Measurements from ENCODE around the gene RPTOR. TPM values are rescaled to one million over a fixed set of nuclear protein-coding genes. Genes with fewer than 3 reads are reported as not detected.

Gene RPTOR
- total RNA-seq, 1 experiment from 2014 or later, result 25.1 TPM

DNA sequence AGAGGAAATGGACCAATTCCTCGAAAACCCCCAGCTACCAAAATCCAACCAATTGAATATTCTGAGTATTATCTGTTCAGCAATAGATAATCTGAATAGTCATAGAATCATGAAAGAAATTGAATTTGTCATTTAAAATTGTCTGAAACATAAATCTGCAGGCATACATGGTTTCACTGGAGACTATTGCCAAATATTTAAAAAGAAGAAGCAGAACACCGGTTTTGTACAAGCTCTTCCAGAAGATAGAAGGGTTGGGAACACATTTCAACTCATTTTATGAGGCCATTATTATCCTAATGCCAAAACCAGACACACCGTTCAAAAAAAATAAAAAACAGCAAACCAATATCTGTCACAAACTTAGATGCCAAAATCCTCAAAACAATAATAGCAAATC is 195.5 kb downstream of the RPTOR start:
- Mint-ChIP-seq H3K4me1 (peaks cover 6 to 8% of the 10 kb centered on the region in 2 experiments), H3K27me3 (ENCODE audit: low read depth) (peaks cover 3% of the 10 kb centered on the region), H3K27ac (no peak overlapping the region), H3K9me3 (peaks cover 9 to 17% of the 10 kb centered on the region in 2 experiments), H3K4me3 (no peak overlapping the region), H3K36me3 (ENCODE audit: insufficient read depth in 1 of 3, low read depth in 3 of 3) (peaks cover 29 to 36% (median 30%) of the 10 kb centered on the region in 3 experiments)
- no peak overlapping the region for H2BK120ac ChIP-seq (ENCODE audit: low read depth, low read length, poor library complexity, severe bottlenecking)
- no peak overlapping the region for H3K56ac ChIP-seq (ENCODE audit: insufficient read length, low read depth, low read length)
- no peak overlapping the region for H2BK12ac ChIP-seq (ENCODE audit: insufficient read length, low read depth, low read length)
- no peak overlapping the region for H3K4ac ChIP-seq (ENCODE audit: low read depth, low read length)
- no CpG with 5 or more reads among the region's 3 CpGs for WGBS (ENCODE audit: extremely low coverage, insufficient read length, low lambda C conversion rate)
- H3K79me2 ChIP-seq (ENCODE audit: insufficient read depth, low read length), result no peaks in the 10 kb centered on the region
- H2AK5ac ChIP-seq (ENCODE audit: insufficient read length, low read length), result no peak overlapping the region
- no peak overlapping the region for H2AFZ ChIP-seq (ENCODE audit: low read length)
- H3K9me3 ChIP-seq (ENCODE audit: control insufficient read depth, low read depth, low read length), result no peaks in the 10 kb centered on the region
- H4K8ac ChIP-seq (replicated peaks; ENCODE audit: insufficient read length, low read depth, low read length), result no peak overlapping the region
- no peak overlapping the region for H3K27ac ChIP-seq (ENCODE audit: insufficient read length, low read depth, low read length)
- H4K5ac ChIP-seq (ENCODE audit: insufficient read length, low read depth, low read length), result no peak overlapping the region
- H2BK15ac ChIP-seq (ENCODE audit: low read depth, low read length), result no peak overlapping the region
- H2BK20ac ChIP-seq (ENCODE audit: low read depth, low read length, poor library complexity, severe bottlenecking), result no peak overlapping the region
- no peaks in the 10 kb centered on the region for H3K27me3 ChIP-seq (ENCODE audit: insufficient read depth, low read length)
- H3T11ph ChIP-seq (ENCODE audit: low read length), result no peak overlapping the region
- H2BK5ac ChIP-seq (ENCODE audit: insufficient read length, low read length), result no peak overlapping the region
- H3K4me2 ChIP-seq (ENCODE audit: insufficient read depth, insufficient read length, low read length), result no peak overlapping the region
- H3K79me1 ChIP-seq (ENCODE audit: insufficient read depth, low read depth, low read length, poor library complexity, severe bottlenecking), result no peaks in the 10 kb centered on the region
- H3K9ac ChIP-seq (ENCODE audit: extremely low read depth, insufficient read length, low read length), result no peak overlapping the region
- H4K20me1 ChIP-seq (ENCODE audit: control insufficient read depth, insufficient read depth, insufficient read length), result no peaks in the 10 kb centered on the region
- TF ChIP-seq, protein P1, sequence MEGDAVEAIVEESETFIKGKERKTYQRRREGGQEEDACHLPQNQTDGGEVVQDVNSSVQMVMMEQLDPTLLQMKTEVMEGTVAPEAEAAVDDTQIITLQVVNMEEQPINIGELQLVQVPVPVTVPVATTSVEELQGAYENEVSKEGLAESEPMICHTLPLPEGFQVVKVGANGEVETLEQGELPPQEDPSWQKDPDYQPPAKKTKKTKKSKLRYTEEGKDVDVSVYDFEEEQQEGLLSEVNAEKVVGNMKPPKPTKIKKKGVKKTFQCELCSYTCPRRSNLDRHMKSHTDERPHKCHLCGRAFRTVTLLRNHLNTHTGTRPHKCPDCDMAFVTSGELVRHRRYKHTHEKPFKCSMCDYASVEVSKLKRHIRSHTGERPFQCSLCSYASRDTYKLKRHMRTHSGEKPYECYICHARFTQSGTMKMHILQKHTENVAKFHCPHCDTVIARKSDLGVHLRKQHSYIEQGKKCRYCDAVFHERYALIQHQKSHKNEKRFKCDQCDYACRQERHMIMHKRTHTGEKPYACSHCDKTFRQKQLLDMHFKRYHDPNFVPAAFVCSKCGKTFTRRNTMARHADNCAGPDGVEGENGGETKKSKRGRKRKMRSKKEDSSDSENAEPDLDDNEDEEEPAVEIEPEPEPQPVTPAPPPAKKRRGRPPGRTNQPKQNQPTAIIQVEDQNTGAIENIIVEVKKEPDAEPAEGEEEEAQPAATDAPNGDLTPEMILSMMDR (conservative IDR thresholded peaks at IDR 0.05), result no peak
- H3K14ac ChIP-seq (ENCODE audit: insufficient read depth, low read length), result no peak overlapping the region
- H3K4me1 ChIP-seq (ENCODE audit: insufficient read depth, low read length), result no peaks in the 10 kb centered on the region
- no peak for DNase-seq
- no peak overlapping the region for H3K23ac ChIP-seq (ENCODE audit: insufficient read length, low read depth, low read length)
- no peak overlapping the region for H4K91ac ChIP-seq (ENCODE audit: insufficient read length, low read depth, low read length)
- no peak overlapping the region for H3K18ac ChIP-seq (ENCODE audit: insufficient read length, low read depth, low read length)
- no peaks in the 10 kb centered on the region for H3K23me2 ChIP-seq (ENCODE audit: insufficient read length, low read depth, low read length, poor library complexity, severe bottlenecking)

Measured in H9 (cell line).